Stimulated activated CD8-positive, alpha-beta memory T cell treated with anti-CD3 and anti-CD28 coated beads, Interleukin-7, amount 100 ng/mL, for 1 hour (primary cell): ENCODE measurements around the gene SBF2.

Experiments used
- DNase-seq, 2 donors: peaks; one replicate each; pipeline ENCODE4 v3.0.0-alpha.2; 2020; ENCODE audit warnings: low read depth in 2 of 2

SBF2 gene

DNA sequence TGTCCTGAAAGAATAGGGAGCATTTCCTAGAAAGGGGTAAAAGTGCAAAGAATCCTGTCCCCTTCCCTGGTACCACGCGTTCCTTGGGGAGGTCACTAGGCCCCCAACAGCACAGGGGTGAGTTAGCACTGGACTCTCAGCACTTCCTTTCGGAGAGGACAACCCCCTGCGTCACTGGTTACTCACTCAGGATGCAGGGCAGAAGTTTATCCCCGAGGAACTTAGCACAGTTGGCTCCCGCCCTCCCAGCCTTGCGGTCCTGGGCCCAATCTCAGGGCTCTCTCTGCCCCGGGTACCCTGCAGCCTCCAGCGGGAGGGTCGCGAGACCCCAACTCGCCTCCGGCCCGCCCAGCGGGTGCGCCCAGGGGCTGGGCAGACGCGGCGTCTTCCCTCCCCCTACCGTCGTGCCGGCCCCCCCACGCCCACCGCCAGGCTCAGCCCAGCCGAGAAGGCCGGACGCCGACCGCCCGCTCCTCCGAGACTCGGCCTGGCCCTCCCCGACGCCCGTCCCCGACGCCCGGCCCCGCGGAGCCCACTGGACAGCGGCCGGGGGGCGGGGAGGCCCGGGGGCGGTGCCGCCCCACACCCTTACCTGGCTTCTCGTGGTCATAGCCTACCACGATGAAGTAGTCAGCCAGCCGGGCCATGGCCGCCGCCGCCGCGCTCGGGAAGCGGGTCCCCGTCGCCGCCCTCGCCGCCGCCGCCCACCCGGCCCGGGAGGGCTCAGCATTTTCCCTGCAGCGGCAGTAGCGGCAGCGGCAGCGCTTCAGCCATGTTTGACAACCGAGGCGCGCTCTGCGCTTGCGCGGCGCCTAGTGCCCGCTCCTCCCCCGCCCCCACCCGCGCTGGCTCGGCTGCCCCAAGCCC lies at the start of gene SBF2:
Gene SBF2, minus strand, starts transcription at position 797 of the 867 bp plus-strand sequence. Its CDS starts 150 bp downstream, at position 647.
- DNase-seq: peak; percentile 55 to 56

DNA sequence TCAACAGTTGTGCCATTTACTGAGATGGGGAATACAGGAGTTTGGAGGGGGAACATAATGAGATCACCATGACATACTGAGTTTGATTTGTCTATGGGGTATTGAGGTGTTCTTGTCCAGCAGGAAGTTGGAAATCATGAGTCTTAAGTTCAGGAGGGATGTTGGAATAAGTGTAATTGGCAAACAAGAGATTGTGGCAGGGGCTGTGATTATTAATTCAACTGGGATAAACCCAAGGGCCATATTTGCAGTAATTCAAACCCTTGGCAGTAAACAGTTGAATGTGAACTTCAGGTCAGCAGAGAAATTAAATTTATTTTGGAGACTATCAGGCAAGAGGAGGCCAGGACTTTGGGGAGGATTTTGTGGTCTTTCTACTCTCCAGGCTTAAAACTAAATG lies 44.3 kb upstream of the SBF2 start:
- DNase-seq: no peak

DNA sequence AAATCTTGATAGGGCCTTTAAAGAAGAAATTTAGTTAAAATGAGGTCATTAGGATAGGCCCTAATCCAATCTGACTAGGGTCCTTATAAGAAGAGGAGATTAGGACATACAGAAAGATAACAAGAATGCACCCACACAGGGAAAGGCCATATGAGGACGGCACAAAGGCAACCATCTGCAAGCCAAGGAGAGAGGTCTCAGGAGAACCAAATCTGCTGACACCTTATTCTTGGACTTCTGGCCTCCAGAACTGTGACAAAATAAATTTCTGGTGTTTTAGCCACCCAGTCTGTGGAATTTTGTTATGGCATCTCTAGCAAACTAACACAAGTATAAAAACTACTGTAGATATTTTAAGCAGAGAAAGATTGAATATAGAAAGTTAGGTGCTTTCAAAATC lies 39.5 kb upstream of the SBF2 start:
- no peak for DNase-seq

DNA sequence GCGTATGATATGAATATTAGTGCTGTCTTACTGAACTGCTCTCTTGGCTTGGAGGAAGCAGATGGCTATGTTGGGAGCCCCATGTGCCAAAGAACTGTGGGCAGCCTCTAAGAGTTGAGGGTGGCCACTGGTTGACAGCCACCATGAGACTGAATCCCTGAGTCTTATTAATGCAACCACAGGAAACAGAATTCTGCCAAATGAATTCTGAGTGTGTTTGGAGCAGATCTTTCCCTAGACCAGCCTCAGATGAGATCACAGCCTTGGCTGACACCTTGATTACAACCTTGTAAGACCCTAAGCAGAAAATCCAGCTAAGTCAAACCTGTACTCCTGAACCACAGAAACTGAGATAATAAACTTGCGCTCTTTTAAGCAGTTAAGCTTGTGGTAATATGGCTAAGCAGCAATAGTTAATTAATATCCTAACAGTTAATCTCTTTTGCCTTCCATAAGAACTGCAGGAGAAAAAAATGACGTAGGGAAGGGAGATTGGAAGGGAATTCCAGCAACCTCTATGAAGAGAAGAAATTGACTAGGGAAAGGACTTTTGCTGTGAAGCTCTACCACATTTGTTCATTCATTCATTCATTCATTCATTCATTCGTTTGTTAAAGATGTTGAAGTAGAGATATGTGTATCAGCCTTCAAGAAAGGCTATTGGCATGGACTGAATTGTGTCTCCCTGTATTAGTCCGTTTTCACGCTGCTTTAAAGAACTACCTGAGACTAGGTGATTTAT lies 37.7 kb upstream of the SBF2 start:
- DNase-seq: no peak

DNA sequence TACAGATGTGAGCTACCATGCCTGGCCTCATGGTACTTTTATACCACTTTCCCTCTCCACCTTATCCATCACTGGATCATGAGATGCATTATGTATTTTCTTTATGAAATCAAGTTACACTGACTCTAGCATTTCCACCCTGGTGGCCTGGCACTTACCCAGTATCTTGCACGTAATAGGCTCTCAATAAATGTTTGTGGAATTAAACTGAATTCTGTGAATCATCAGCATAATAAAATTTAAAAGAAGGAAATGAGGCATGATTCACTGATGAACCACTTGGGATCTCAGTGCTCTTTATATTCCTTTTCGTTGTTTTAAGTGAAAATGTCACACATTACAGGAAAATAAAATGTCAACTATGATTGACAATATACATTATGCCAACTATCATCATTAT lies 35.9 kb upstream of the SBF2 start:
- no peak for DNase-seq

DNA sequence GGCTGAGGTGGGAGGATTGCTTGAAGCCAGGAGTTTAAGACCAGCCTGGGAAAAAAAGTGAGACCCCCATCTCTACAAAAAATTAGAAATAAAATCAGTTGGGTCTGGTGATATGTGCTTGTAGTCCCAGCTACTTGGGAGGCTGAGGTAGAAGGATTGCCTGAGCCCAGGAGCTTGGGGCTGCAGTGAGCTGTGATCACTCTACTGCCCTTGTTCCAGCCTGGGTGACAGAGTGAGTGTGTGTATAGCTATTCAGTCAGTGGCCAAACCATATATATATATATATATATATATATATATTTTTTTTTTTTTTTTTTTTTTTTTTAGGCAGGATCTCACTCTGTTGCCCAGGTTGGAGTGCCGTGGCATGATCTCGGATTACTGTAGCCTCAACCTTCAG lies 35.3 kb upstream of the SBF2 start:
- DNase-seq: no peak

DNA sequence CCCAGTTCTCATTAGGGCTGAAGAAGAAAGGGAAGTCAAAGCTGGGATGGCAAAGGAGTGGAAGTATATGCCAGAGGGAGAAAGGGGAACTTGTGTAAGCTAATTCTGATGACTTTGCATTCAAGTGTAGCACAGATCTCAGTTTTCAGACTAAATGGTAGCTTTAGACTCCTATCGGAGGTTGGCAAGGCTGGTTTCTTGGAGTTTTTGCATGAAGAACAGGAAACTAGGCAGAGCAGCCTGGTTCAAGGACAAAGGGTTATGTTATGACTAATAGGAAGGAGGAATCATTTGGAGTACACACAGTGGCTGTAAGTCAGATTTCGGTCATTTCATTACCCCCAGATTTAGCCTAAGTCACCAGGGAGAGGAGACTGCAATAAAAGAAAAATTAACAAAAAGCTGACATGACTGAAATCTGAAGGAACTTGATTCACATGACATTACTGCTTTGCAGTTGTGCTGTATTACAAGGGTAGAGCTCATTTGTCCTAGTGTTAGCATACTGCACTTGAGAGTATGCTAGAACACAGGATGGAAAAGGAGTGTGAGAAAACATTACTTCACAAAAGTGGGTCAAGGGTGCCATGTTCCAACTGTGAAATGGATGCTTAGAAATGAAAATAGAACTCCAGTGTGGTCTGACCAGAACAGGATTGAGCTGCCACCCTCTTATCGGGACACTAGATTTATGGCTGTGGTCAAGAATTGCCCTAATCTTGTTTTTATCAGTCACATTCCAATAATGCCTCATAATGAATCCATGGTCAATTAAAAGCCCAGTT lies 34.5 kb upstream of the SBF2 start:
- DNase-seq: no peak

DNA sequence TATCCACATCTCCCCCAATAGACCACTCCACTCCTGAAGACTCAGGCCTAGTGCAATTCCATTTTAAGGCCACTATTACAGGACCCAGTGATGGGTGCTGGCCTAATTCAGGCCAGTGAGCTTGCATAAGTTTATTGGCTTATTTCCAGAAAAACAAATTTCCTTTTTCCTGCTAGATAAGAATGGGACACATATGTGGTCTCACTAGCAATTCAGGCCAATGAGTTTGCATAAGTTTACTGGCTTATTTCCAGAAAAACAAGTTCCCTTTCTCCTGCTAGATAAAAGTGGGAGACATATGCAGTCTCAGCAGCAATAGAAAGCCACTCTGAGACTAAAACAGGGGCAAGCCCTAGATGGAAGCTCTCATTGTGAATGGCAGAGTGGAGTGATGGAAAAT lies 33.2 kb upstream of the SBF2 start:
- DNase-seq: no peak

DNA sequence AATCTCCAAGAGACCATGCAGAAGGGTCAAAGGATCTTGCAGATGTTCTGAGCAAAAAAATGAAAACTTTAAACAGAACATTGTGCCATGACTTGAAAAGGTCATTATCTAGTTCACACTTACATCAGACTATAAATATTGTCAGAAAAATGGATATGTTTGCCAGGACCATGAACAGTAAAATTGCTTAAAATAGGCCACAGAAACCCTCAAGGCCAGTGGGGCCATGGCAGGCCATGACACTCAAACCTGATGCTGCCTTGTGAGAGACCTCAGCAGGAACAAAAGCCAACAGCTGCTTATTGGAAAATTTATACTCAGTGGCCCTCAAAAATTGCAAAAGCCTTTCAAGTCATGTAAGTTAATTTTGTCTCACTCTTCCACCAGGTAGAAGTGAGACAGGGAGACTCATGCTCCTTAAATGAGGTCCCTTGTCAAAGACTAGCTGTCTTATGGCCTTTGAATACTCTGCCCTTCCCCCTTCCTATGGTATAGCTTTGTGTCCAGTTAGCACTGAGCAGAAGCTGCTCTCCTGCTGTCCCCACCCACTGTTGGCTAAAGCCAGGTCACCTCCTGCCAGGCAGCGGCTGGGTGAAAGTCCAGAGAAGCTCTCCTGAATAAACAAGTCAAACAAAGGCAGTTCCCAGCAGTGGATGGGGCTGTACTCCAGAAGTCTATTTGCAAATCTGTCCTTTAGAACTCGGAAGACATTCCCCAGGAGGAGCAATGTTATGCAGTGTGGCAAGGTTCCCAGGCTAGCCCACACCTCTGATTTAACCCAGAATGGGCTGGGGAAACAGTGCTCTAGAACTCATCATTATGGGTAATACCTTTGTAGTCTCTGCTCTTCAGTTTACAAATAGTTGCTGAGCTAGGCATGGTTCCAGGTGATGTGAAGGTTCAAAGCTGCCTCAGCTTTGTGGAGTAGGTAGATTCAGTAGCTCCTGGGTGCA lies 32.3 kb upstream of the SBF2 start:
- no peak for DNase-seq

DNA sequence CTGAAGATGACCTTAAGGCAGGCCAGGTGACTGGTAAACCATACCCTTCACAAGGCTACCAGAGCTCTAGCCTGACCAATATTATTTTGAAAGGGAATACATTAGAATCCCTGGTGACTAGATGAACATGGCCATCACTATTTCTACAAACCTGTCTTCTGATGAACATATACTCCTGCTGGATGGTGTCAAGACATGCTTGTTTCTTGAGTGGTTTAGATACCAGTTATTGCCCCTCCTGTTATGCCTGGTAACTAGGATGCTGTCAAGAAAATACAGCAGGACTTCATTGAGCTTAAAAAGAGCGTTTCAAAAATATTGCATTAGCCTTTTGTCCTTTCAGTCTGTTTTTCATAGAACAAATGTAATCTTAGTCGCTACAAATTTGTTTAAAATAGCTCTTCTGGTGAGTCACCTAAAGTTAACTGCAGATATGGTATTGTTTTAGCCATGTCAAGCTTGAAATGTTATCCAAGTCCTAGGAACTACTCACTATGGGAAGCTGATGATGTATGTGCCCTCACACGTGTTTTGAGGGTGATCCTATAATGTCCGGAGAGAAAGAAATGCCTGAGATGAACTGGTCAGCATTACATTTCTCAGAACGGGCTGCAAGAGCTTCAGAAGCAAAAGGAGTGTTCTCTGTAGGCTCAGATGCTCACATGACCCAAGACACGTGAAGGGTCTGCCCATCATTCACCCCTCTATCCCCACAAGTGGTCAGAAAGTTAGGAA lies 31.4 kb upstream of the SBF2 start:
- no peak for DNase-seq

DNA sequence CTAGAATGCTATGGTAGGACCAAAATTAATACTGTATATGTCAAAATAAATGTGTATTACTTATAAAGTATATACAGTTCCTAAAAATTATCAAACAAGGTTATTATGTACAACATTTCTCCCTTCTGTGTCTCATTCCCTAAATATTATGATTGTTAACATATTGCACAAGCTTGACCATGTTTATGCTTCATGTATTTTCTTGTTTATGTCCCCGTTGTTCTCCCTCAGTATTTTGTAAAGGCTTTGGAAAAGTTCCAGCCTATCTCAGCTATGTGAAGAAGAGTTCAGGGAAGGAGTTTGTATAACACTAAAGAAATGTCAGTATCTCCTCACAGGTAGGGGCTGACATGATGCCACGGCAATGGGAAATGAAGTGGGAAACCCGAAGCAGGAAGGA lies 30.5 kb upstream of the SBF2 start:
- DNase-seq: no peak

DNA sequence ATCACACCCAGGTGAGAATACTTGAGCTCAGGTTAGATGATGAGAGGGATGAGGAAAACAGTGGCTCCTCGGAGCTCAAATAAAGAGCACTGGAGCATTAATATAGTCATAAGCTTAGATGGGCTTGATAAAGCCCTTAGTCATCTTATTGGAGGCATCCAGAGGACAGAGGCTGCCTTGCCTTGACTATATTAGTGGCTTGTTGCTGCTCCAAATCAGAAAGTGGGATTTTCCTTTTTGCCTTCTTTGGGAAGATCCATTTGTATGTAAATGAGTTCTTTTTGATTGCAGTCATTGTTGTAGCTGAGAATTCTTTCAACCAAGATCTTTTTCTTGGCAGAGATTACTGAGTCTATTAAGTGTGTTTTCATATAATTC lies 29.8 kb upstream of the SBF2 start:
- no peak for DNase-seq

DNA sequence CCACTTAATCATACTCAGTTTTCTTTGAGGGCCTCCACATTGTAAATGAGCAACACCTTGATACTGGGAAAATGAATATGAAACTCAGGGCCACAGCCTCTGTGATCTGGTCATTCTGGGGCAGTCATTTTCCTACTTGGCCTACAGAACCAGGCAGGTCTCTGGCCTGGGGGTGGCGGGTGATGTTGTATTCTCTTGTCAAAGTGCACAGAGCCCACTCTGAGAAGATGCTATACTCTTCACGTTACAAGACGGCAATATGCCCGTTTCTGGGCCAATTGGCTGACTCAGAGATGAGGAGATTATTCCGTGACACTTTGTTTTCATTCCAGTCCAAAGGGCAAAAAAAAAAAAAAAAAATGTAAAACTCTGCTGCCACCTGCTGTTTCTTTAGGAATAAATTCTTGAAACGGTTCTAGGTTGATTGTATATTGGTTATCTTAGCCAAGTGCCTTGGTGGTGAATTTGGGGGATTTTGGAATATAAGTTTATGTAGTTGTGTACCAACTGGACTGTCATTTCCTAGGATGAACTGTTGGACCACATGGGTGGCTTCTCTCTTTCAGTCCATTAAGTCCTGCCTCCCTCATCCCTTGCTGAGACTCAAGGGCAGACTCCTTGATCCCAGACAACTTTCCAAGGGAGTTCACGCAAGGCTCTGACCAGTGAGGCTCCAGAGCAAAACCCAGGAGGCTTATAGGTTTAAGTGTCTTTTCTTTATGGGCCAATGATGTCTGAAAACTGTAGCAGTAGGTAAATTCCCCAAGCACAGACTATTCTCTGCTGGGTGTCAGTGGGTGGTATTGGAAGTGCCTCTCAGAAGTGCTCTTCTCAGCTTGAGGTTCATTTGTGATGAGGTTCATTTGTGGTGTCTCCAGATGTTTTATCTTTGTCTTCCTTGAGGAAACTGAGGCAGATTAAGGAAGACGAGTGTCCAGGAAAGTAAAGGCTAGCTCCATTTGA lies 29.1 kb upstream of the SBF2 start:
- no peak for DNase-seq

DNA sequence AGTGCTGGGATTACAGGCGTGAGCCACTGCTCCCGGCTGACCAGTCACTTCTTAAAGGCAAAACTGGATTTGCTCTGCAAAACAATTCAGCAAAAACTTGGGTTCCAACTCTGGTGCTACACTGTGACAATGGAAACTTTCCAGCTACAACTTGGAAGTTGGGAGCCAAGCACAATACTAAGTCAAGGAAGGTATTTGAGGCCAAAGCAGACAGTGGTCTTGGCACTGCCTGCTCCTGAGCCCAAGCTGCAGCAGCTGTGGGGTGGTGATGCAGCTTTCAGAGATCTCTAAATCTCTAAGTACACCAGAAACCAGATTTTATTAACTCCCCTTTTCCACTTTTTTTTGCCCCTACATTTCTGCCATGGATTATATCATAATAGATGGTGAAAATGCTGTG lies 28.4 kb upstream of the SBF2 start:
- no peak for DNase-seq

DNA sequence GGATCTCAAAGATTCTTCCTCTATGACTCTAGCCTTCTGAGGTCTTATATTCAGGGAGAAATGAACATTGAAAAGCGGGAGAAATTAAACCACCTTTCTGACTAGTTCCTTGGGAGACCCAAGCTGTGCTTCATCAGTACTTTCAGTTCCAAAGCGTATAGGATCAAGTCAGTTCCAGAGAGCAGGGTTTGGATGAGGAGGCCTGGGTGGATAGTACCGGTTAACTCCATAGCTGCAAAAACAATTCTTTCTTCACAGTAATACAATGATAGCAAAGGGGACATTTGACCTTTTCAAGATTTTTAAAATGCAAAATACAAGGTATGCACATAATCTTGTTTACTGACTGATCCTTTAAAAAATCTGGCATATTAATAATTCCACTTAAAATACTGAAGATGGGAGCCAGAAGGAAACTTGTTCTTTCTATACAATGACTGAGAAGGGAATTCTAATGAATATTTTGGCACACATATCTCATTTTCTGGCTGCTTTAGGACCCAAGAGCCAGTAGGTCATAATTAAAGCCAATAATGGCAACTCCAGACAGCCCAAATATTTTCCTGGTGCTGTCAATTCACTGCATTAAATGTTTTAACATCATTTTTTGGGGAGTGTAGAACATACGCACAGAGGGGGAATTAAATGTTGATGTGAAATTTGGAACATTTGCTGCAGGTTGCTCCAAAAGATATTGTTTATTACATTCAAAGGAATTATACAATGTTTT lies 26.9 kb upstream of the SBF2 start:
- no peak for DNase-seq

DNA sequence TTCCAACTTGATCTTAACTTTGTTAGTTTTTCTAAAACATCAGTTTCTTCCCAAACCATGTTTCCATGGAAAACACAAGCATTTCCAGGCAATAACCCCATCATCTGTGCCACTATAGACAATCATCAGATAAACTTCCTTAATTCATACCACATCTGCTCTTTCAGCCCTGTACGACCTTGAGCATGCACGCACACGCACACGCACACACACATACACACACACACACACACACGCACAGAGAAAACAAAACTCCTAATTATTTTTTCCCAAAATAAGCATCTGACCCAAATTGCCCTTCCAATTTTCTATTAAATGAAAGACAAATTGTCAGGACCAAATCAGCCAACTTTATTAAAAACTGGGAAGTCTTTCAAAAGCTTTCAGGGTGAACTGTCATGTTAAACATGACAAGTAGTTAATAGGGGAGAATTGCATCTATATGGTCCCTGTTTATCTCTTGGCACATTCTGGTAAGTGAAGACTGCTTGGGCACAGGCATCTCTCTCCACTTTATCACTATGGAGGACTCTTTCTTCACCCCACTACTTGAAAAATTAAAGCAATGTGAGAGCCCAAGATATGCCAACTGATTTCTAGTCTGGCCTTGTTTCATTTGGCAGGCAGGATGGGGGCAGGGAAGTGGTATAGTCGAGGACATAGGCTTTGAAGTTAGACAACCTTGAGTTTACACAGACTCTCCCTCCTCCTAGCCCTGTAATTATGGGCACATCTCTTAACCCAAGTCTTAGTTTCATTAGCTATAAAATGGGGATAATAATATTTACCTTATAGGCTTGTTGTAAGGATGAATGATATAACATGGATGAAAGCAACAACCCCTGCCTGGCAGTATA lies 25.9 kb upstream of the SBF2 start:
- DNase-seq: no peak

DNA sequence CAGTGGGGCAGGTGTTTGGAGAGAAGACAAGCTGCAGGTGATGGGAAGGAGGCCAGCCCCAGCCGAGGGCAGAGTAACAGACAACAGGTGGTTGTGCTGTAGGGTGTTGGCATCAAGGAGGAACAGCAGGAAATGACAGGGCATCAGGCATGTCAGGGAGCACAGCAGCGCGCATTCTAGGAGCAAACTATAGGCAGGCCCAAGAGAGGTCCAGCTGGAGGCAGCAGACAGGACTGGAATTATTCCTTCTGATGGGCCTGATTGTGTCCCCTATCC lies 24.4 kb upstream of the SBF2 start:
- DNase-seq: no peak
